SK-N-SH (cell line): Measurements from ENCODE around the gene COMMD10. TPM values are rescaled to one million over a fixed set of nuclear protein-coding genes. Genes with fewer than 3 reads are reported as not detected.

ENCODE experiments used
- CTCF ChIA-PET: fragments of 300-600, 350-600 bp; formaldehyde crosslinking; extraction: SDS; loops from one replicate; lab custom pipeline; 2021; lab: Yijun Ruan, JAX
- POLR2A ChIA-PET: fragments of 350-600 bp; sonication (Branson Sonifier 250); formaldehyde crosslinking; extraction: SDS; loops from one replicate; lab custom pipeline; 2020; ENCODE audit warnings: antibody characterized with exemption, inconsistent platforms; lab: Yijun Ruan, JAX
- DNase-seq: peaks from one replicate; pipeline ENCODE4 v3.0.0; 2012
- H2AFZ ChIP-seq: fragments of 200-600 bp; sonication (generic); 2 replicates; pipeline ENCODE4 v1.8.1; 2016; ENCODE audit warnings: antibody characterized with exemption, mild to moderate bottlenecking, low read depth
- H3F3A ChIP-seq: fragments of 200-600 bp; sonication (generic); replicated peaks from 2 replicates; pipeline ENCODE3; 2016; ENCODE audit warnings: antibody characterized with exemption, mild to moderate bottlenecking; ENCODE audit not compliant: insufficient read depth
- H3K27ac ChIP-seq, 2 experiments: fragments of 200-500 bp in 1 of 2; fragments of 200-600 bp in 1 of 2; sonication (Bioruptor generic) in 1 of 2; sonication (generic), shearing (Covaris generic) in 1 of 2; 2 replicates each; pipeline versions ENCODE4 v1.5.1 to v1.6.1; 2014 to 2016; ENCODE audit warnings: low read depth in 2 of 2, inconsistent platforms in 1 of 2, low read length in 1 of 2, mild to moderate bottlenecking in 1 of 2, mixed read lengths in 1 of 2
- H3K27me3 ChIP-seq: fragments of 200-600 bp; sonication (generic), shearing (Covaris generic); 2 replicates; pipeline ENCODE4 v1.6.1; 2016; ENCODE audit warnings: mixed run types; ENCODE audit not compliant: insufficient read depth
- H3K36me3 ChIP-seq, 2 experiments: fragments of 200-500 bp in 1 of 2; fragments of 200-600 bp in 1 of 2; sonication (Bioruptor generic) in 1 of 2; sonication (generic) in 1 of 2; replicated peaks in 1 of 2; 2 replicates each; pipeline versions ENCODE3 to v1.5.1; 2014 to 2016; ENCODE audit warnings: low read length in 1 of 2, mild to moderate bottlenecking in 1 of 2; ENCODE audit not compliant: insufficient read depth in 2 of 2, control insufficient read depth in 1 of 2
- H3K4me1 ChIP-seq, 2 experiments: fragments of 200-500 bp in 1 of 2; fragments of 200-600 bp in 1 of 2; sonication (Bioruptor generic) in 1 of 2; sonication (generic), shearing (Covaris generic) in 1 of 2; 2 replicates each; pipeline versions ENCODE4 v1.5.1 to v1.6.1; 2014 to 2016; ENCODE audit warnings: low read depth in 1 of 2, low read length in 1 of 2, mixed run types in 1 of 2; ENCODE audit not compliant: insufficient read depth in 2 of 2, control insufficient read depth in 1 of 2
- H3K4me2 ChIP-seq: fragments of 200-600 bp; sonication (generic), shearing (Covaris generic); 2 replicates; pipeline ENCODE4 v1.6.1; 2017; ENCODE audit warnings: mixed run types
- H3K4me3 ChIP-seq, 2 experiments: fragments of 200-500 bp in 1 of 2; fragments of 200-600 bp in 1 of 2; sonication (Bioruptor generic) in 1 of 2; sonication (generic), shearing (Covaris generic) in 1 of 2; 2 replicates each; pipeline versions ENCODE4 v1.5.1 to v1.8.1; 2014 to 2016; ENCODE audit warnings: low read depth in 2 of 2, inconsistent platforms in 1 of 2, low read length in 1 of 2, mild to moderate bottlenecking in 1 of 2, mixed read lengths in 1 of 2, moderate library complexity in 1 of 2
- H3K79me2 ChIP-seq: fragments of 200-600 bp; sonication (generic); 2 replicates; pipeline ENCODE4 v1.8.1; 2017; ENCODE audit warnings: mild to moderate bottlenecking; ENCODE audit not compliant: insufficient read depth
- H3K9ac ChIP-seq: fragments of 200-600 bp; sonication (generic); 2 replicates; pipeline ENCODE4 v1.6.1; 2017; ENCODE audit warnings: mixed run types
- H3K9me2 ChIP-seq: fragments of 200-600 bp; sonication (generic); 2 replicates; pipeline ENCODE4 v1.6.1; 2017; ENCODE audit warnings: mixed run types
- H3K9me3 ChIP-seq: fragments of 200-600 bp; sonication (generic); 2 replicates; pipeline ENCODE4 v1.6.1; 2017; ENCODE audit warnings: mixed run types, mild to moderate bottlenecking, moderate library complexity
- H4K20me1 ChIP-seq: fragments of 200-600 bp; sonication (generic); 2 replicates; pipeline ENCODE4 v1.6.1; 2017; ENCODE audit warnings: mild to moderate bottlenecking, mixed run types; ENCODE audit not compliant: insufficient read depth
- CHD2 ChIP-seq: fragments of 150-350 bp; IDR thresholded peaks from 2 replicates; pipeline ENCODE4 v1.6.1; 2018; ENCODE audit warnings: low read length; ENCODE audit not compliant: partially characterized antibody
- CTCF ChIP-seq: fragments of 200-600 bp; sonication (generic); IDR thresholded peaks from 2 replicates; pipeline ENCODE4 v1.6.1; 2017; ENCODE audit warnings: antibody characterized with exemption, mild to moderate bottlenecking, moderate library complexity
- ELF1 ChIP-seq: IDR thresholded peaks from 2 replicates; pipeline ENCODE4 v1.4.0; 2012
- EZH2phosphoT487 ChIP-seq: fragments of 200-600 bp; sonication (generic); IDR thresholded peaks from 2 replicates; pipeline ENCODE4 v1.6.1; 2017; ENCODE audit warnings: low read depth, mixed run types, mild to moderate bottlenecking, antibody characterized with exemption, moderate library complexity, borderline replicate concordance
- FOXM1 ChIP-seq: IDR thresholded peaks from 2 replicates; pipeline ENCODE4 v1.4.0; 2012; ENCODE audit warnings: low read depth, mild to moderate bottlenecking
- GABPA ChIP-seq: IDR thresholded peaks from 2 replicates; pipeline ENCODE4 v1.4.0; 2012; ENCODE audit warnings: low read depth, mild to moderate bottlenecking
- GATA2 ChIP-seq: sonication (generic); formaldehyde crosslinking; IDR thresholded peaks from 2 replicates; pipeline ENCODE4 v1.5.0; 2020; ENCODE audit warnings: mild to moderate bottlenecking, missing genetic modification reagents
- JUND ChIP-seq: IDR thresholded peaks from 2 replicates; pipeline ENCODE4 v1.4.0; 2012
- MEF2A ChIP-seq: IDR thresholded peaks from 2 replicates; pipeline ENCODE4 v1.4.0; 2012; ENCODE audit warnings: low read depth, borderline replicate concordance
- NRF1 ChIP-seq: IDR thresholded peaks from 2 replicates; pipeline ENCODE4 v1.6.1; 2012; ENCODE audit warnings: low read depth, mild to moderate bottlenecking, low read length
- RAD21 ChIP-seq: IDR thresholded peaks from 2 replicates; pipeline ENCODE4 v1.6.1; 2012; ENCODE audit warnings: mild to moderate bottlenecking, low read length
- RCOR1 ChIP-seq: fragments of 150-350 bp; IDR thresholded peaks from 2 replicates; pipeline ENCODE4 v1.6.1; 2017; ENCODE audit warnings: antibody characterized with exemption, low read length
- RFX5 ChIP-seq: IDR thresholded peaks from 2 replicates; pipeline ENCODE4 v1.6.1; 2012; ENCODE audit warnings: mild to moderate bottlenecking, improper control_type of control experiment, low read length
- RXRA ChIP-seq: IDR thresholded peaks from 2 replicates; pipeline ENCODE4 v1.4.0; 2012; ENCODE audit warnings: low read depth, mild to moderate bottlenecking, borderline replicate concordance
- SMC3 ChIP-seq: IDR thresholded peaks from 2 replicates; pipeline ENCODE4 v1.6.1; 2012; ENCODE audit warnings: low read depth, low read length, improper control_type of control experiment
- TAF1 ChIP-seq: IDR thresholded peaks from 2 replicates; pipeline ENCODE4 v1.6.1; 2012; ENCODE audit warnings: low read depth, mild to moderate bottlenecking, low read length, moderate library complexity, borderline replicate concordance
- USF2 ChIP-seq: fragments of 150-350 bp; IDR thresholded peaks from 2 replicates; pipeline ENCODE4 v1.6.1; 2017; ENCODE audit warnings: antibody characterized with exemption, low read length, low read depth, borderline replicate concordance
- WGBS: methylation state at CpG from one replicate; pipeline ENCODE4 v1.1.6; 2017; ENCODE audit warnings: low lambda C conversion rate; 5-methylcytosine and 5-hydroxymethylcytosine counted together
- polyA plus RNA-seq, 3 experiments: library from polyadenylated mRNA; depleted of rRNA; stranded (reverse); fragments of >200 nt; gene quantifications; 2 replicates each; pipeline ENCODE4 v1.2.3, GENCODE V29; 2012

Gene COMMD10
- polyA plus RNA-seq, 1 of the 3 experiments (the other 2 are of a cell fraction): 9.4 TPM

GRCh38 chr5:116212225-116212624 lies 127.4 kb downstream of the COMMD10 start:
- no peak overlapping the region for H3K27ac ChIP-seq
- H3K4me2 ChIP-seq: no peak overlapping the region
- no peak for DNase-seq
- H3K9ac ChIP-seq: no peak overlapping the region
- H3K4me1 ChIP-seq: no peaks in the 10 kb centered on the region; a peak in 1 of 4 replicates
- no peaks in the 10 kb centered on the region for H3F3A ChIP-seq
- H4K20me1 ChIP-seq: no peaks in the 10 kb centered on the region
- CTCF ChIA-PET: no interaction called here
- no peaks in the 10 kb centered on the region for H3K79me2 ChIP-seq
- no peaks in the 10 kb centered on the region for H3K9me3 ChIP-seq
- H3K27me3 ChIP-seq: no peaks in the 10 kb centered on the region
- no peak overlapping the region for H2AFZ ChIP-seq
- H3K9me2 ChIP-seq: no peaks in the 10 kb centered on the region
- H3K4me3 ChIP-seq: no peak overlapping the region
- no peaks in the 10 kb centered on the region for H3K36me3 ChIP-seq
- TF ChIP-seq ELF1 (no peak), RCOR1 (no peak), EZH2phosphoT487 (no peak), SMC3 (no peak), RAD21 (no peak), MEF2A (no peak), GABPA (no peak)
- TF ChIP-seq, all 33 proteins: peak for 0
- POLR2A ChIA-PET: no interaction called here

- H3K9me3 ChIP-seq: no peaks in the 10 kb centered on the region
- no peaks in the 10 kb centered on the region for H4K20me1 ChIP-seq
- H3K79me2 ChIP-seq: no peaks in the 10 kb centered on the region
Observed at GRCh38 chr5:116216246-116216645, 131.4 kb downstream of the COMMD10 start.

More at GRCh38 chr5:116216246-116216645, 131.4 kb downstream of the COMMD10 start:
- WGBS: 100% methylated on average over 5 of the region's 5 CpGs
- ChIA-PET CTCF (no interaction called here), POLR2A (no interaction called here)
- H3K36me3 ChIP-seq: no peaks in the 10 kb centered on the region
- no peaks in the 10 kb centered on the region for H3K27me3 ChIP-seq
- H3K27ac ChIP-seq: no peak overlapping the region
- no peak overlapping the region for H3K4me2 ChIP-seq
- H3K4me1 ChIP-seq: no peaks in the 10 kb centered on the region; a peak in 1 of 4 replicates
- no peak overlapping the region for H3K9ac ChIP-seq
- TF ChIP-seq USF2 (no peak), CHD2 (no peak), NRF1 (no peak), ELF1 (no peak), SMC3 (no peak), FOXM1 (no peak), GATA2 (CRISPR knock-in tag) (no peak), RXRA (no peak), TAF1 (no peak), JUND (no peak), CTCF (no peak), RFX5 (no peak)
- no peak for DNase-seq
- H2AFZ ChIP-seq: no peak overlapping the region
- H3K4me3 ChIP-seq: no peak overlapping the region
- H3F3A ChIP-seq: no peaks in the 10 kb centered on the region
- no peaks in the 10 kb centered on the region for H3K9me2 ChIP-seq
